Activated CD4-positive, alpha-beta T cell treated with anti-CD3 and anti-CD28 coated beads for 4 hours (primary cell): ENCODE measurements around the gene COA3.

ENCODE experiments used
- DNase-seq, 2 donors: peaks; one replicate each; pipeline ENCODE4 v3.0.0-alpha.2; 2020

Gene COA3

DNA sequence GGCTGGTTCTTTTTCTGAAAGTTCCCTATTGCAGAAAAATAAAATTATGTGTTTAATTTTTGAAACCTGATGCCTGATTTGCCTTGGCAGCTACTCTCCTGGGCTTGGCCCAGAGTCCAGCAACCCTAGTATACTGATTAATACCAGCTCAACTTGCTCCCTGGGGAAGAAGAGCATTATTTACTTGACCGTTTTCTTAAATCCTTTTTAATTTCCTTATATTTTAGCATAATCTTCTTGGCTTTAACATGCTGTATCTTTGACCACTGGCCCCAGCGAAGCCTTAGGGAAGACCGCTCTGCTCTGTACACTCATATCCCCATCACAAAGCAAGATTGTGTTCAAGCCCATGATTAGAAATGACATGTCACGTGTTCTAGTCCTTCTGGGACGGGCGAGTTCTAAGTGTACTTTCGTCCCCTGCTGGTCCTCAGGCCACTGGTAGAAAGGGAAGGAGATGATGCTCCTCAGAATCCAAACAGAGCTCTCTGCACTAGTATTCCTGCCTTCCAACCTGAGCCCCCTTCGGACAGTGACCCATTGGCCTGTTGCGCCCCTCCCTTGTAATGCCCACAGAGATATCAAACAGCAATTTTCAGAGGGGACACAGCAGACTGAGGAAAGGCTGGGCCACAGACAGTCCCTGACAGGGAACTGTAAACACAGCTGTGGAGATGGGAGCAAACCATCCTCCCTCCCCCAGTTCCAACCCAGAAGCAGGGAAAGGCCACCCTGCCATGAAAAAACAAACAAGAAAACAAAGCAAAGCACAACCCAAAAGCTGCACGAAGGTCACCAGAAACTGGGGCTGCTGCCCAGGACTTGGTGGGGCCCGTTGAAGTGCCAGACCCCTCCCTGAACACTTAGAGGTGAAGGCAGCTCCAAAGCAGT, 49.4 kb downstream of the COA3 start:
- no peak for DNase-seq

DNA sequence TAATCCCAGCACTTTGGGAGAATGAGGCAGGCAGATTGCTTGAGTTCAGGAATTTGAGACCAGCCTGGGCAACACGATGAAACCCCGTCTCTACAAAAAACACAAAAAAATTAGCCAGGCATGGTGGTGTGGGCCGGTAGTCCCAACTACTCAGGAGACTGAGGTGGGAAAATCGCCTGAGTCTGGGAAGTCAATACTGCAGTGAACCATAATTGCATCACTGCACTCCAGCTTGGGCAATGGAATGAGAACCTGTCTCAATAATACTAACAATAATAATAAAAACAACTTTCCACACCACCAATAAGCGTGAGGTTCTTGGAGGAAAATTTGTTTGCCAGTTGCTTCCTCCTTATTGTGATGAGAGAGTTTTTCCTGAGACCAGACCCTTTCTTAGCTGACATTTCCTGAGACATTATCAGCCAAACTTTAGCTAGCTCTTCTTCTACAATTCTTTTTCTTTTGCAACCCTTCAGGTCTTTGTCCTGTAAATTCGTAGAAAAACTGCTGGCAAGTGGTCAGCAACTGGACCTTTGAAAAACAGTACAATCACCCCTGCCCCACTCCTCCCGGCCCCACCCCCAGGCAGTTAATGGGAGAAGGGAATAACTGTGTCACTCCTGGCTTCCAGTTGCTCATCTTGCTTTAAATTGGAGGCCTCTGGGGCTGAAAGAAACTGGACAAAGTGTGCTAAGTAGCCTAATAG, 50.1 kb downstream of the COA3 start:
- no peak for DNase-seq
